ENCODE results near the gene IGFALS. TPM values are rescaled to one million over a fixed set of nuclear protein-coding genes. Genes with fewer than 3 reads are reported as not detected.

Gene IGFALS
- total RNA-seq, 2 donors from 2014 or later: 0.82 to 1.9 TPM

DNA sequence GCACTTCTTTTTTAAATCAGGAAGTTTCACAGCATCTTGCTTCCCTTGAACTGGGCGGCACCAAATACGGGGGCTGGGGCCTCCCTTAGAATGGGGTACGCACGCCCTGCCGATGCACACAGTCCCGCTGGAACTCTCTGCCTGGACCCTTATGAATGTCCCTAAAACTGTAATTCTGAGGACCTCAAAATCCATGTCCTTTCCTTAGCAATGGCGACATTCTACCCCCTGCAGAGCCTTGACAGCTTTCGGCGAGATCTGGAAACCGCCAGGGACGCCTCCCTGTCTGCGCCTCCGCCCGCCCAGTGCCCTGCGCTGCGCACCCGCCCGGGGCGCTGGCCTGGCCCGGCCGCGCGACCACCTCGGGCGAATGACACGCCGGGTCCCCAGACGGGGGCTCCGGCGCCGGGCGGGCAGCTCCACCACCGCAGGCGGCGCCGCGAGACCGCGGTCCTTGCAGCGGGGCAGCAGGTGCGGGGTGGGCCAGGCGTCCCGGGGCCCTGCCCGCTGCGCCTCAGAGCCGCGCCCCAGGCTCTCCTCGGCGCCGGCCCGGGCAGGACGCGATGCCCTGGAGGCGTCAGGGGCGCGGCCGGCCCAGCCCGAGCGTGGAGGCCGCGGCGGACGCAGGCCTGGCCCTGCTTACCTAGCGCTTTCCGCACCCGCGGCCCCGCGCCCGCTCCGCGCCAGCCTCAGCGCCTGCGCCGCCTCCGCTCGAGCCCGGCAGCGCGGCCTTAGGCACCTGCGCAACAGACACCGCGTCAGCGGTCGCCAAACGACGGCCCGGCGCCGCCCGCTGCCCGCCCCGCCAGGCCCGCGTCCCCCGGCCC lies 32.6 kb upstream of the IGFALS start:
- Histone ChIP-seq H3K27me3 (replicated peaks; ENCODE audit: insufficient read depth) (no peaks in the 10 kb centered on the region), H3K27ac (peak overlapping the region; percentile 36 to 86), H3K4me1 (replicated peaks) (no peaks in the 10 kb centered on the region), H3K9me3 (no peaks in the 10 kb centered on the region), H3K4me3 (peak overlapping the region; percentile 60 to 90), H3K36me3 (peaks cover 0 to 5% of the 10 kb centered on the region in 2 donors)
- intact Hi-C loops (cut with DNase I): no loop called here
- peak in 1 of 4 experiments; percentile 26 for TF ChIP-seq CTCF (IDR thresholded peaks at IDR 0.05)
- TF ChIP-seq POLR2A (IDR thresholded peaks at IDR 0.05): no peak
- DNase-seq (ENCODE audit: low spot score): no peak
- under 1% methylated on average over 63 of the region's 96 CpGs for WGBS

GRCh38 chr16:1825381-1825863 lies 31.9 kb upstream of the IGFALS start:
- Histone ChIP-seq H3K27me3 (replicated peaks; ENCODE audit: insufficient read depth) (no peaks in the 10 kb centered on the region), H3K27ac (peak overlapping the region; percentile 36 to 86), H3K4me3 (peak overlapping the region; percentile 60 to 90), H3K9me3 (no peaks in the 10 kb centered on the region), H3K4me1 (replicated peaks) (no peaks in the 10 kb centered on the region), H3K36me3 (peaks cover 0 to 5% of the 10 kb centered on the region in 2 donors)
- WGBS: 68% methylated on average over 15 of the region's 15 CpGs
- no peak for DNase-seq (ENCODE audit: low spot score)
- intact Hi-C loops (cut with DNase I): no loop called here
- no peak for TF ChIP-seq POLR2A (IDR thresholded peaks at IDR 0.05)

DNA sequence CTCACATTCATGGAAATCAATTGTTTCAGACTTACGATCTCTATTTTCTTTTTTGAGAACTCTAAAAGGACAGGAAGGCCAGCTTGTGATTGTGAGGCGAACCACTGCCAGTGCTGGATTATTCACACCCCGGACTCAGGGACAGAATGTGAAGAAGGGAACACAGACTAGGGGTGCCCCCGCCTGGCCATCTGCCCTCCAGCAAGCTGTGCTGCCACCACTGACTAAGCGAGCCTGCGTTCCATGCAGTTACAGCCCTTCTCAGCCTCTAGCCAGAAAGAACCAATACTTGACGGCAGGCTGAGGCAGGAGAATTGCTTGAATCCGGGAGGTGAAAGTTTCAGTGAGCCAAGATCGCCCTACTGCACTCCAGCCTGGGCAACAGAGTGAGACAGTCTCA lies 30.3 kb upstream of the IGFALS start:
- 68% methylated on average over 9 of the region's 9 CpGs for WGBS
- H3K4me1 ChIP-seq (replicated peaks): no peaks in the 10 kb centered on the region
- H3K27ac ChIP-seq: no peak overlapping the region
- no peaks in the 10 kb centered on the region for H3K9me3 ChIP-seq
- TF ChIP-seq CTCF (IDR thresholded peaks at IDR 0.05) (no peak), POLR2AphosphoS5 (IDR thresholded peaks at IDR 0.05) (no peak)
- no peak overlapping the region for H3K4me3 ChIP-seq
- no peaks in the 10 kb centered on the region for H3K27me3 ChIP-seq (replicated peaks; ENCODE audit: insufficient read depth)
- no peak for DNase-seq (ENCODE audit: low spot score)
- intact Hi-C loops (cut with DNase I): no loop called here
- H3K36me3 ChIP-seq: peaks cover 3 to 5% of the 10 kb centered on the region in 2 donors

DNA sequence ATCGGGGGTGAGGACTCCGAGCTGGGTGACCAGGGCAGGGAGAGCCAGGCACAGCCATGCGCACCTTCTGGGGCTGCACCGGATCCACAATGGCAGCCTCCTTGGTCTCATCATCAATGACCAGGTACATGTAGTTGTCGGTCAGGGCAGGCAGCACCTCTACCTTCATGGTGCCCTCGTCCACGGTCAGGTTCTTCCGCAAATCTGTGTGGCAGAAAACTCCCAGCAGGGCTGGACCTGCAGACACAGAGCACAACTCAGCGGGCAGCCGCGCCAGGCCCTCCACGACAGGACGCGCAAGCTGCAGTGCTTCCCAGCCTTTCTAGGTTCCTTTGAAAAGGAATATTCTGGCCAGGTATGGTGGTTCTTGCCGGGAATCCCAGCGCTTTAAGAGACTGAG lies 29.3 kb upstream of the IGFALS start:
- H3K27me3 ChIP-seq (replicated peaks; ENCODE audit: insufficient read depth): no peaks in the 10 kb centered on the region
- 90% methylated on average over 16 of the region's 16 CpGs for WGBS
- intact Hi-C loops (cut with DNase I): no loop called here
- H3K4me3 ChIP-seq: no peak overlapping the region
- no peaks in the 10 kb centered on the region for H3K4me1 ChIP-seq (replicated peaks)
- DNase-seq (ENCODE audit: low spot score): no peak
- TF ChIP-seq POLR2AphosphoS5 (IDR thresholded peaks at IDR 0.05): no peak
- TF ChIP-seq POLR2A (IDR thresholded peaks at IDR 0.05): no peak
- no peak for TF ChIP-seq CTCF (IDR thresholded peaks at IDR 0.05)
- H3K27ac ChIP-seq: no peak overlapping the region
- H3K36me3 ChIP-seq: peaks cover 3 to 5% of the 10 kb centered on the region in 2 donors
- no peaks in the 10 kb centered on the region for H3K9me3 ChIP-seq

DNA sequence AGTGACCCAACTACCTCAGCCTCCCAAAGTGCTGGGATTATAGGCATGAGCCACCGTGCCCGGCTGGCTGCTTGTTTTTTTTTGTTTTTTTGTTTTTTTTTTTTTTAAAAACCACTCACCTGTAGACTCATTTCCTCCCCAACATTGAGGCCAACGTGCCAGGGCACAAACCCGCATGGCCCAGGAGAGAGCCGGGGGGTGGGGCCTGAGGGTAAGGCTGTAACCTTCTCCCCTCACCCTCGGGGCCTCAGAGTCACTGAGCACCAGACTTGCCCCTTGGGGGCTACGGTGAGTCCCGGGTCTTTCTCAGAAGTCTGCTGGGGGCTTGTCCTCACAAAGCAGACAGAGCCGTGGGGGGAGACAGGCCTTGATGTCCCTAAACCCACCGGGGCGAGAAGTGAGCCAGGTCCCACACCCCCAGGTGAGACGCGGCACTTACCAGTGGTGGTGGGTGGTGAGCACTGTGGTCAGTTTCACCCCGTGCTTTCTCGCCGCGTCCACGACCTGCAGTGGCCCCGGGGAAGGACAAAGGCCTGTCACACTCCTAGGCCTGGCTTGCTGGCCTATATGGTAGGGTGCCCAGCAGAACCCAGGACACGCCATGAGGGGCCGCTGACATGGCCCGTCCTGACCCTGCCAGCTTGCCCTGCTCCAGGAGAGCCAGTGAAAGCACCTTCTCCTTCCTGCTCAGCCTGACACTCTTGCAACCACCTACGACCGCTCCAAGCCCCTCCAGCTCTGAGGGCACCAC lies 28.5 kb upstream of the IGFALS start:
- DNase-seq (ENCODE audit: low spot score): no peak
- Histone ChIP-seq H3K36me3 (peaks cover 3 to 7% of the 10 kb centered on the region in 2 donors), H3K9me3 (no peaks in the 10 kb centered on the region)

More for the DNA sequence above, 28.5 kb upstream of the IGFALS start:
- no peak overlapping the region for H3K4me3 ChIP-seq
- no peaks in the 10 kb centered on the region for H3K4me1 ChIP-seq (replicated peaks)
- no peak overlapping the region for H3K27ac ChIP-seq
- no peaks in the 10 kb centered on the region for H3K27me3 ChIP-seq (replicated peaks; ENCODE audit: insufficient read depth)
- TF ChIP-seq POLR2A (IDR thresholded peaks at IDR 0.05) (no peak), POLR2AphosphoS5 (IDR thresholded peaks at IDR 0.05) (no peak), CTCF (IDR thresholded peaks at IDR 0.05) (no peak)
- WGBS: 89% methylated on average over 24 of the region's 24 CpGs
- intact Hi-C loops (cut with DNase I): no loop called here

Data from prostate gland (tissue), 2 donors.